GM12878 (cell line): ENCODE results near the gene CASP8. TPM values are rescaled to one million over a fixed set of nuclear protein-coding genes. Genes with fewer than 3 reads are reported as not detected.
A peak's percentile ranks its signal among the peaks of the same experiment; 100 is the strongest.

Experiments used
- ATAC-seq: fragments of 200-7000 bp; cut with Tn5 transposase; 3 replicates; pipeline ENCODE4 v1.9.1; 2020; ENCODE audit warnings: mild to moderate bottlenecking, moderate library complexity
- Bru-seq: library from RNA; stranded (reverse); fragments of 400-500 nt; gene quantifications from one replicate; lab custom pipeline; 2021; lab: Mats Ljungman, UMichigan
- BruChase-seq, 2 experiments: library from RNA; stranded (reverse); fragments of 400-500 nt; gene quantifications; one replicate each; lab custom pipeline; 2021; lab: Mats Ljungman, UMichigan
- BruUV-seq: library from RNA; stranded (reverse); fragments of 400-500 nt; replicated peaks from 2 replicates; lab custom pipeline; 2021; lab: Mats Ljungman, UMichigan
- CTCF ChIA-PET: fragments of 300-600 bp; sonication (Branson Sonifier 250); formaldehyde crosslinking; extraction: SDS; loops from one replicate; lab custom pipeline; 2021; ENCODE audit warnings: inconsistent platforms; lab: Yijun Ruan, JAX
- POLR2A ChIA-PET: fragments of 350-600 bp; formaldehyde crosslinking; extraction: SDS; loops from one replicate; lab custom pipeline; 2021; ENCODE audit warnings: inconsistent platforms; lab: Charles Lee
- RAD21 ChIA-PET: fragments of 300-600 bp; sonication (Branson Sonifier 250); formaldehyde crosslinking; loops from one replicate; lab custom pipeline; 2023; ENCODE audit warnings: antibody characterized with exemption; ENCODE audit not compliant: unreplicated experiment; lab: Charles Lee
- SMC1A ChIA-PET: fragments of 300-600 bp; sonication (Branson Sonifier 250); formaldehyde crosslinking; loops from one replicate; lab custom pipeline; 2023; ENCODE audit not compliant: unreplicated experiment, uncharacterized antibody; lab: Charles Lee
- DNase-seq: peaks from one replicate; pipeline ENCODE4 v3.0.0-alpha.2; 2011; ENCODE audit warnings: low read depth, low spot score
- FAIRE-seq: peaks from 3 replicates; lab custom pipeline; 2011; peaks lifted over from hg19 to GRCh38; lab: Jason Lieb, UNC
- H2AFZ ChIP-seq: 2 replicates; pipeline ENCODE4 v1.6.0; 2011; ENCODE audit warnings: low read depth, low read length, control low read depth; ENCODE audit not compliant: control insufficient read depth
- H3K27ac ChIP-seq: 2 replicates; pipeline ENCODE4 v1.5.1; 2011; ENCODE audit warnings: control low read depth; ENCODE audit not compliant: control insufficient read depth, insufficient read depth
- H3K27me3 ChIP-seq, 2 experiments: replicated peaks in 1 of 2; 2 replicates each; pipeline versions ENCODE4 v1.6.0 to v1.6.1; 2011; ENCODE audit warnings: low read length in 1 of 2; ENCODE audit not compliant: control insufficient read depth in 2 of 2, insufficient read depth in 2 of 2
- H3K36me3 ChIP-seq, 2 experiments: 2 replicates each; pipeline ENCODE4 v1.5.1; 2011; ENCODE audit warnings: low read length in 1 of 2; ENCODE audit not compliant: control insufficient read depth in 2 of 2, insufficient read depth in 2 of 2
- H3K4me1 ChIP-seq: 2 replicates; pipeline ENCODE4 v1.6.1; 2011; ENCODE audit warnings: mild to moderate bottlenecking, low read length, moderate library complexity, mixed read lengths; ENCODE audit not compliant: control insufficient read depth, insufficient read depth
- H3K4me2 ChIP-seq: 2 replicates; pipeline ENCODE4 v1.6.0; 2011; ENCODE audit warnings: control low read depth; ENCODE audit not compliant: control insufficient read depth, insufficient read depth
- H3K4me3 ChIP-seq: fragments of 200-600 bp; sonication (generic); 2 replicates; pipeline ENCODE4 v1.5.1; 2016
- H3K79me2 ChIP-seq: 2 replicates; pipeline ENCODE4 v1.6.0; 2011; ENCODE audit warnings: low read length; ENCODE audit not compliant: control insufficient read depth, insufficient read depth
- H3K9ac ChIP-seq: 2 replicates; pipeline ENCODE4 v1.8.0; 2011; ENCODE audit warnings: low read length, control low read depth, mixed read lengths; ENCODE audit not compliant: control insufficient read depth, insufficient read depth
- H3K9me3 ChIP-seq: replicated peaks from 3 replicates; pipeline ENCODE4 v1.5.1; 2011; ENCODE audit warnings: mild to moderate bottlenecking, low read length; ENCODE audit not compliant: control insufficient read depth, insufficient read depth
- H4K20me1 ChIP-seq: 2 replicates; pipeline ENCODE4 v1.6.0; 2011; ENCODE audit not compliant: control insufficient read depth, insufficient read depth
- EED ChIP-seq: sonication (generic); IDR thresholded peaks from 2 replicates; pipeline ENCODE4 v1.6.1; 2016; ENCODE audit warnings: antibody characterized with exemption, low read depth
- EGR1 ChIP-seq, 2 experiments: IDR thresholded peaks; 1 replicate in 1 of 2; 2 replicates in 1 of 2; pipeline ENCODE4 v1.6.1; 2011 to 2012; ENCODE audit warnings: low read depth in 2 of 2, low read length in 2 of 2, borderline replicate concordance in 1 of 2, mild to moderate bottlenecking in 1 of 2, moderate library complexity in 1 of 2
- GATAD2B ChIP-seq: fragments of 450-650 bp; conservative IDR thresholded peaks from 2 replicates; pipeline ENCODE4 v1.6.1; 2017; ENCODE audit warnings: low read depth, mild to moderate bottlenecking, moderate library complexity
- IKZF1 ChIP-seq: fragments of 450-650 bp; conservative IDR thresholded peaks from 2 replicates; pipeline ENCODE4 v1.6.1; 2017; ENCODE audit warnings: antibody characterized with exemption, mild to moderate bottlenecking
- IKZF2 ChIP-seq, 2 experiments: fragments of 450-650 bp; IDR thresholded peaks; 2 replicates each; pipeline ENCODE4 v1.6.1; 2017; ENCODE audit warnings: mild to moderate bottlenecking in 2 of 2, moderate library complexity in 2 of 2
- MLLT1 ChIP-seq: fragments of 450-650 bp; IDR thresholded peaks from 2 replicates; pipeline ENCODE4 v1.6.1; 2016; ENCODE audit warnings: mild to moderate bottlenecking
- MTA2 ChIP-seq: fragments of 450-650 bp; IDR thresholded peaks from 2 replicates; pipeline ENCODE4 v1.6.1; 2016; ENCODE audit warnings: low read depth, mild to moderate bottlenecking, moderate library complexity
- PAX8 ChIP-seq: fragments of 450-650 bp; IDR thresholded peaks from 2 replicates; pipeline ENCODE4 v1.6.1; 2017; ENCODE audit warnings: mild to moderate bottlenecking, moderate library complexity
- SMAD5 ChIP-seq: IDR thresholded peaks from 2 replicates; pipeline ENCODE4 v1.6.1; 2016; ENCODE audit warnings: antibody characterized with exemption, low read depth
- SMARCA5 ChIP-seq: fragments of 450-650 bp; IDR thresholded peaks from 2 replicates; pipeline ENCODE4 v1.6.1; 2017; ENCODE audit warnings: mild to moderate bottlenecking
- SPI1 ChIP-seq: IDR thresholded peaks from 2 replicates; pipeline ENCODE4 v1.6.1; 2011; ENCODE audit warnings: low read depth, mild to moderate bottlenecking, low read length, moderate library complexity, borderline replicate concordance; ENCODE audit not compliant: insufficient read depth
- SREBF1 ChIP-seq: IDR thresholded peaks from 2 replicates; pipeline ENCODE4 v1.6.1; 2012; ENCODE audit warnings: mild to moderate bottlenecking, low read length
- SREBF2 ChIP-seq: IDR thresholded peaks from 2 replicates; pipeline ENCODE4 v1.6.1; 2012; ENCODE audit warnings: mild to moderate bottlenecking, low read length
- ZNF687 ChIP-seq: fragments of 450-650 bp; IDR thresholded peaks from 2 replicates; pipeline ENCODE4 v1.6.1; 2017; ENCODE audit warnings: mild to moderate bottlenecking, moderate library complexity
- WGBS: methylation state at CpG from one replicate; pipeline ENCODE4 v1.1.6; 2016; ENCODE audit warnings: low lambda C conversion rate; ENCODE audit not compliant: insufficient replicate concordance, insufficient coverage; ENCODE audit errors: missing lambda C conversion rate; 5-methylcytosine and 5-hydroxymethylcytosine counted together
- in situ Hi-C: fragments of 300-500 bp; cut with MboI; formaldehyde crosslinking; loops from 9 replicates; pipeline ENCODE4 v1.14.3; 2018; ENCODE audit warnings: mixed read lengths
- intact Hi-C: fragments of 100-400 bp; cut with micrococcal nuclease; formaldehyde crosslinking; loops from one replicate; pipeline ENCODE4 v1.14.2; 2022; ENCODE audit not compliant: unreplicated experiment
- long read RNA-seq, 2 experiments: library from polyadenylated mRNA; unstranded; transcript quantifications; one replicate each; pipeline ENCODE4 v2.0.0, GENCODE V29; 2019 to 2020
- polyA minus RNA-seq, 3 experiments: library from RNA; depleted of rRNA, polyadenylated mRNA; stranded (reverse); fragments of >200 nt; gene quantifications; 2 replicates each; pipeline ENCODE4 v1.2.3, GENCODE V29; 2011
- polyA plus RNA-seq, 11 experiments: library from polyadenylated mRNA; depleted of rRNA in 4 of 11; unstranded in 6 of 11; stranded (reverse) in 5 of 11; fragments of >200 nt; fragmentation: Nextera tagmentation in 4 of 11; fragmentation: Illumina TruSeq in 1 of 11; extraction: Ambion mirVana in 4 of 11; extraction: Trizol in 1 of 11; gene quantifications; 1 replicate in 1 of 11; 2 replicates in 10 of 11; pipeline versions ENCODE4 v1.2.1 to v1.2.3, GENCODE V29; 2011 to 2016; ENCODE audit warnings: inconsistent platforms in 2 of 11, missing spikeins in 2 of 11, low read depth in 1 of 11
- total RNA-seq, 4 experiments: library from RNA; depleted of rRNA in 3 of 4; stranded (reverse); fragments of >200 nt in 3 of 4; fragmentation: Illumina TruSeq in 1 of 4; extraction: Trizol in 1 of 4; gene quantifications; 2 replicates each; pipeline versions ENCODE4 v1.2.1 to v1.2.3, GENCODE V29; 2013 to 2021

Gene CASP8
- total RNA-seq (2013; cell fraction: nucleolus; rRNA removed): 92.2 and 99.0 TPM in 2 replicates
- total RNA-seq (2014; rRNA removed): 43.0 and 48.4 TPM in 2 replicates
- 53.1 and 57.7 TPM in 2 replicates for total RNA-seq (2014; rRNA removed; fragmentation: Illumina TruSeq; extraction: Trizol)
- total RNA-seq (2021): 34.6 and 36.8 TPM in 2 replicates
- 17.8 TPM for polyA plus RNA-seq (2011; ENCODE audit: low read depth)
- 31.1 and 42.1 TPM in 2 replicates for polyA plus RNA-seq (2011; rRNA removed)
- 16.9 and 20.5 TPM in 2 replicates for polyA plus RNA-seq (2011; cell fraction: cytosol; rRNA removed)
- polyA plus RNA-seq (2011; cell fraction: nucleus; rRNA removed): 26.6 and 31.5 TPM in 2 replicates
- polyA plus RNA-seq (2012): 11.3 and 12.5 TPM in 2 replicates
- 54.1 and 66.4 TPM in 2 replicates for polyA plus RNA-seq (2014; fragmentation: Illumina TruSeq; extraction: Trizol)
- 10 to 100 TPM; 18.6 to 22.3 TPM for polyA plus RNA-seq (2014; fragmentation: Nextera tagmentation; extraction: Ambion mirVana)
- 36.4 and 46.4 TPM in 2 replicates for polyA plus RNA-seq (2014; rRNA removed)
- polyA plus RNA-seq (2016; fragmentation: Nextera tagmentation; extraction: Ambion mirVana): 10 to 100 TPM; 37.5 to 42.4 TPM
- polyA minus RNA-seq (2011; rRNA and poly(A)+ RNA removed): 21.1 and 24.3 TPM in 2 replicates
- 11.7 and 12.3 TPM in 2 replicates for polyA minus RNA-seq (2011; cell fraction: cytosol; rRNA and poly(A)+ RNA removed)
- 17.3 and 21.4 TPM in 2 replicates for polyA minus RNA-seq (2011; cell fraction: nucleus; rRNA and poly(A)+ RNA removed)
- Bru-seq, nascent RNA: percentile 86 among the genes with signal in this experiment
- BruChase-seq, experiment 1, labeled RNA remaining after a 6-hour chase: percentile 75 among the genes with signal in this experiment
- percentile 77 among the genes with signal in this experiment for BruChase-seq, experiment 2, labeled RNA remaining after a 2-hour chase
- long read RNA-seq, experiment 1, partial matches to known transcripts: 1 of 11 reads
- long read RNA-seq, experiment 1, other reads (novel, unspliced or antisense): 8 of 11 reads
- long read RNA-seq, experiment 2, transcript CASP8-220 (3 exons, 2,911 nt): major isoform, 23 of 110 reads
- long read RNA-seq, experiment 2, partial matches to known transcripts: 8 of 110 reads
- long read RNA-seq, experiment 2, other reads (novel, unspliced or antisense): 74 of 110 reads

GRCh38 chr2:201260302-201260800 lies at the start of gene CASP8:
Gene CASP8, plus strand, starts transcription at chr2:201260536. Its CDS starts 5,951 bp downstream, at chr2:201266487.
- DNase-seq (no peak), FAIRE-seq (peak; percentile 74), ATAC-seq (peak; percentile 58)
- intact Hi-C loops: loop anchor here (10.0 kb wide), 1 partner anchor 384 kb away; the partner anchor contains the start of gene TMEM237
- H3K9ac ChIP-seq: peak within 1 kb of the TSS; percentile 33; the same call in 1 of the 2 replicates
- no peaks in the 10 kb centered on the region for H4K20me1 ChIP-seq
- H3K4me1 ChIP-seq: peaks cover 25% of the 10 kb centered on the region
- ChIA-PET SMC1A (interaction anchor here (0.7 to 10.5 kb wide), 10 partner anchors 9 to 125 kb away, joined by 3 to 87 read pairs (median 9); partner anchors contain the start of gene CASP10), POLR2A (interaction anchor here (1.0 to 5.1 kb wide), 4 partner anchors 22 to 396 kb away, joined by 3 to 33 read pairs (median 3); partner anchors contain the start of gene CLK1), RAD21 (interaction anchor here (1.3 to 6.4 kb wide), 7 partner anchors 11 to 547 kb away, joined by 3 to 79 read pairs (median 5); partner anchors contain the start of gene CASP10), CTCF (interaction anchor here (0.7 to 7.1 kb wide), 4 partner anchors 23 to 104 kb away, joined by 6 to 85 read pairs (median 20); partner anchors contain the start of gene CASP10)
- TSS peak; percentile 63 for BruUV-seq
- 17% methylated on average over 10 of the region's 10 CpGs for WGBS
- no peaks in the 10 kb centered on the region; a peak in 3 of 4 replicates for H3K36me3 ChIP-seq
- H3K79me2 ChIP-seq: peaks cover 9% of the 10 kb centered on the region
- no peaks in the 10 kb centered on the region for H3K9me3 ChIP-seq
- H2AFZ ChIP-seq: peak within 1 kb of the TSS; percentile 62
- peak within 1 kb of the TSS; percentile 62 for H3K4me3 ChIP-seq
- in situ Hi-C loops: no loop called here
- H3K27me3 ChIP-seq: no peaks in the 10 kb centered on the region
- H3K27ac ChIP-seq: peak within 1 kb of the TSS; percentile 99
- peak within 1 kb of the TSS; percentile 97 for H3K4me2 ChIP-seq
- 0 out of 2 replicates have a peak, but pooled peaks have one; percentile 41 for TF ChIP-seq GATAD2B
- TF ChIP-seq SPI1: peak; percentile 46; the same call in 1 of the 2 replicates
- TF ChIP-seq SMARCA5: 0 out of 2 replicates have a peak, but pooled peaks have one; percentile 71
- peak; percentile 79 for TF ChIP-seq MLLT1
- TF ChIP-seq ZNF687: peak; percentile 90
- peak; percentile 27; the same call in 1 of the 2 replicates for TF ChIP-seq MTA2
- peak; percentile 44 for TF ChIP-seq EED
- TF ChIP-seq IKZF1: peak; percentile 53; the same call in 1 of the 2 replicates
- no peak for TF ChIP-seq PAX8
- no peak for TF ChIP-seq SREBF1
- TF ChIP-seq IKZF2 (IDR thresholded peaks at IDR 0.05): peak in 1 of 2 experiments; percentile 30; a peak in 1 of 4 replicates
- peak in 1 of 2 experiments; percentile 52; a peak in 1 of 3 replicates for TF ChIP-seq EGR1 (IDR thresholded peaks at IDR 0.05; ENCODE audit: borderline replicate concordance in 1 of 2, low read depth in 2 of 2, low read length in 2 of 2)
- TF ChIP-seq SREBF2: no peak
- peak; percentile 67 for TF ChIP-seq SMAD5
